Panc1 (cell line): ENCODE results near the gene TMEM62. TPM values are rescaled to one million over a fixed set of nuclear protein-coding genes. Genes with fewer than 3 reads are reported as not detected.

ENCODE experiments used
- ATAC-seq: fragments of 200-7000 bp; cut with Tn5 transposase; 2 replicates; pipeline ENCODE4 v1.9.1; 2020; ENCODE audit warnings: mild to moderate bottlenecking, moderate library complexity
- BruUV-seq: library from RNA; stranded (reverse); fragments of 400-500 nt; replicated peaks from 2 replicates; lab custom pipeline; 2021; lab: Mats Ljungman, UMichigan
- CTCF ChIA-PET: fragments of 300-600 bp; sonication (Branson Sonifier 250); formaldehyde crosslinking; loops from one replicate; lab custom pipeline; 2022; ENCODE audit warnings: antibody characterized with exemption; lab: Charles Lee
- POLR2A ChIA-PET: fragments of 300-600 bp; sonication (Branson Sonifier 250); formaldehyde crosslinking; loops from one replicate; lab custom pipeline; 2022; ENCODE audit warnings: antibody characterized with exemption; lab: Charles Lee
- DNase-seq: peaks from one replicate; pipeline ENCODE4 v3.0.0-alpha.2; 2010; ENCODE audit warnings: low read depth, low spot score
- H3K27ac ChIP-seq: 2 replicates; pipeline ENCODE4 v1.5.1; 2011; ENCODE audit warnings: mild to moderate bottlenecking, low read length, inconsistent platforms
- H3K27me3 ChIP-seq: fragments of 200-500 bp; sonication (Bioruptor generic); 2 replicates; pipeline ENCODE4 v1.6.0; 2014; ENCODE audit warnings: low read length, inconsistent platforms; ENCODE audit not compliant: control insufficient read depth, insufficient read depth
- H3K36me3 ChIP-seq: fragments of 200-500 bp; sonication (Bioruptor generic); 2 replicates; pipeline ENCODE4 v1.5.1; 2014; ENCODE audit warnings: inconsistent platforms, mild to moderate bottlenecking, low read length, moderate library complexity; ENCODE audit not compliant: control insufficient read depth, insufficient read depth
- H3K4me1 ChIP-seq: 2 replicates; pipeline ENCODE4 v1.5.1; 2011; ENCODE audit warnings: inconsistent platforms, mild to moderate bottlenecking, low read length, moderate library complexity; ENCODE audit not compliant: control insufficient read depth, insufficient read depth
- H3K4me3 ChIP-seq, 2 experiments: 2 replicates each; pipeline ENCODE4 v1.5.1; 2011 to 2012; ENCODE audit warnings: low read depth in 2 of 2, low read length in 2 of 2, mild to moderate bottlenecking in 2 of 2, inconsistent platforms in 1 of 2, moderate library complexity in 1 of 2
- H3K9me3 ChIP-seq: fragments of 200-500 bp; sonication (Bioruptor generic); 2 replicates; pipeline ENCODE4 v1.5.1; 2014; ENCODE audit warnings: low read depth, mild to moderate bottlenecking, inconsistent platforms, low read length, moderate library complexity; ENCODE audit not compliant: control insufficient read depth, insufficient read depth
- POLR2AphosphoS5 ChIP-seq: IDR thresholded peaks from 2 replicates; pipeline ENCODE4 v1.6.1; 2012; ENCODE audit warnings: mild to moderate bottlenecking, low read depth, low read length, moderate library complexity
- SIN3A ChIP-seq: IDR thresholded peaks from 2 replicates; pipeline ENCODE4 v1.6.1; 2012; ENCODE audit warnings: low read depth, mild to moderate bottlenecking, low read length, moderate library complexity, borderline replicate concordance; ENCODE audit not compliant: insufficient read depth
- TCF7L2 ChIP-seq: IDR thresholded peaks from 2 replicates; pipeline ENCODE4 v1.6.1; 2011; ENCODE audit warnings: mild to moderate bottlenecking, low read depth, low read length, inconsistent platforms
- in situ Hi-C: cut with HindIII; loops from 2 replicates; pipeline ENCODE4 v1.10.0; 2016; ENCODE audit warnings: low sequenced_read_pairs, low pct_unique_long_range_greater_than_20kb
- intact Hi-C: fragments of 100-400 bp; cut with micrococcal nuclease; formaldehyde crosslinking; loops from one replicate; pipeline ENCODE4 v1.10.0; 2022; ENCODE audit not compliant: unreplicated experiment
- total RNA-seq: library from RNA; stranded (reverse); gene quantifications from one replicate; pipeline ENCODE4 v1.2.1, GENCODE V29; 2021; ENCODE audit not compliant: unreplicated experiment
- TF ChIP-seq, protein P1 (sequence below), 2 experiments: IDR thresholded peaks; 2 replicates each; pipeline ENCODE4 v1.6.1; 2011 to 2012; ENCODE audit warnings: low read depth in 2 of 2, control low read depth in 1 of 2, low read length in 1 of 2, mild to moderate bottlenecking in 1 of 2, moderate library complexity in 1 of 2; ENCODE audit not compliant: insufficient read depth in 1 of 2
- TF ChIP-seq, protein P2 (sequence below): fragments of 450-650 bp; IDR thresholded peaks from 2 replicates; pipeline ENCODE4 v1.5.1; 2017; ENCODE audit warnings: mild to moderate bottlenecking

TMEM62 gene
- total RNA-seq, 1 experiment from 2014 or later, result 20.4 TPM

DNA sequence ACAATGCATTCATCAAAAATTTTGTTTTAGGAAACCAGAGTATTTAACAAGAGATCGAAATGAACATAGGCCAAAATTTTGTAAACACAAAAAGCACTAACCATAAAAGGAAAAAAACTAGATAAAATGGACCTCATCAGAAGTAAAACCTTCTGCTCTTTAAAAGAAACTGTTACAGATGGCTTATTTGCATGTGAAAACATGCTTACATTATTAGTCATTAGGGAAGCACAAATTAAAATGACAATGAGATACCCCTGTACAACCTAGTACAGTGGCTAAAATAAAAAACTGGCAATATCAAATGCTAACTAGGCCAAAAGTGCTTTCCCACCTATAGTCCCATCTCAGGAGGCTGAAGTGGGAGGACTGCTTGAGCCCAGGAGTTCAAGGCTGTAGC, 46.8 kb upstream of the TMEM62 start:
- no peak for ATAC-seq

GRCh38 chr15:43091859-43092258, 41.5 kb upstream of the TMEM62 start:
- TF ChIP-seq TCF7L2 (no peak), POLR2AphosphoS5 (no peak)
- Histone ChIP-seq H3K36me3 (no peaks in the 10 kb centered on the region), H3K27me3 (no peaks in the 10 kb centered on the region), H3K27ac (no peak overlapping the region), H3K4me3 (no peak overlapping the region), H3K4me1 (no peaks in the 10 kb centered on the region), H3K9me3 (no peaks in the 10 kb centered on the region)
- POLR2A ChIA-PET, result no interaction called here
- CTCF ChIA-PET, result no interaction called here
- in situ Hi-C loops, result no loop called here
- intact Hi-C loops, result no loop called here
- ATAC-seq (no peak), DNase-seq (no peak)
- no TSS peak for BruUV-seq

More for the DNA sequence above, 46.8 kb upstream of the TMEM62 start:
- Histone ChIP-seq H3K36me3 (peaks cover 6% of the 10 kb centered on the region), H3K27ac (no peak overlapping the region), H3K4me3 (no peak overlapping the region), H3K27me3 (no peaks in the 10 kb centered on the region), H3K4me1 (no peaks in the 10 kb centered on the region), H3K9me3 (no peaks in the 10 kb centered on the region)
- no TSS peak for BruUV-seq
- intact Hi-C loops (no loop called here), in situ Hi-C loops (no loop called here)
- DNase-seq, result no peak
- ChIA-PET CTCF (no interaction called here), POLR2A (no interaction called here)
- TF ChIP-seq, protein P1, sequence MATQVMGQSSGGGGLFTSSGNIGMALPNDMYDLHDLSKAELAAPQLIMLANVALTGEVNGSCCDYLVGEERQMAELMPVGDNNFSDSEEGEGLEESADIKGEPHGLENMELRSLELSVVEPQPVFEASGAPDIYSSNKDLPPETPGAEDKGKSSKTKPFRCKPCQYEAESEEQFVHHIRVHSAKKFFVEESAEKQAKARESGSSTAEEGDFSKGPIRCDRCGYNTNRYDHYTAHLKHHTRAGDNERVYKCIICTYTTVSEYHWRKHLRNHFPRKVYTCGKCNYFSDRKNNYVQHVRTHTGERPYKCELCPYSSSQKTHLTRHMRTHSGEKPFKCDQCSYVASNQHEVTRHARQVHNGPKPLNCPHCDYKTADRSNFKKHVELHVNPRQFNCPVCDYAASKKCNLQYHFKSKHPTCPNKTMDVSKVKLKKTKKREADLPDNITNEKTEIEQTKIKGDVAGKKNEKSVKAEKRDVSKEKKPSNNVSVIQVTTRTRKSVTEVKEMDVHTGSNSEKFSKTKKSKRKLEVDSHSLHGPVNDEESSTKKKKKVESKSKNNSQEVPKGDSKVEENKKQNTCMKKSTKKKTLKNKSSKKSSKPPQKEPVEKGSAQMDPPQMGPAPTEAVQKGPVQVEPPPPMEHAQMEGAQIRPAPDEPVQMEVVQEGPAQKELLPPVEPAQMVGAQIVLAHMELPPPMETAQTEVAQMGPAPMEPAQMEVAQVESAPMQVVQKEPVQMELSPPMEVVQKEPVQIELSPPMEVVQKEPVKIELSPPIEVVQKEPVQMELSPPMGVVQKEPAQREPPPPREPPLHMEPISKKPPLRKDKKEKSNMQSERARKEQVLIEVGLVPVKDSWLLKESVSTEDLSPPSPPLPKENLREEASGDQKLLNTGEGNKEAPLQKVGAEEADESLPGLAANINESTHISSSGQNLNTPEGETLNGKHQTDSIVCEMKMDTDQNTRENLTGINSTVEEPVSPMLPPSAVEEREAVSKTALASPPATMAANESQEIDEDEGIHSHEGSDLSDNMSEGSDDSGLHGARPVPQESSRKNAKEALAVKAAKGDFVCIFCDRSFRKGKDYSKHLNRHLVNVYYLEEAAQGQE (IDR thresholded peaks at IDR 0.05; ENCODE audit: insufficient read depth in 1 of 2, low read depth in 2 of 2, low read length in 1 of 2), result no peak
- TF ChIP-seq, protein P2, sequence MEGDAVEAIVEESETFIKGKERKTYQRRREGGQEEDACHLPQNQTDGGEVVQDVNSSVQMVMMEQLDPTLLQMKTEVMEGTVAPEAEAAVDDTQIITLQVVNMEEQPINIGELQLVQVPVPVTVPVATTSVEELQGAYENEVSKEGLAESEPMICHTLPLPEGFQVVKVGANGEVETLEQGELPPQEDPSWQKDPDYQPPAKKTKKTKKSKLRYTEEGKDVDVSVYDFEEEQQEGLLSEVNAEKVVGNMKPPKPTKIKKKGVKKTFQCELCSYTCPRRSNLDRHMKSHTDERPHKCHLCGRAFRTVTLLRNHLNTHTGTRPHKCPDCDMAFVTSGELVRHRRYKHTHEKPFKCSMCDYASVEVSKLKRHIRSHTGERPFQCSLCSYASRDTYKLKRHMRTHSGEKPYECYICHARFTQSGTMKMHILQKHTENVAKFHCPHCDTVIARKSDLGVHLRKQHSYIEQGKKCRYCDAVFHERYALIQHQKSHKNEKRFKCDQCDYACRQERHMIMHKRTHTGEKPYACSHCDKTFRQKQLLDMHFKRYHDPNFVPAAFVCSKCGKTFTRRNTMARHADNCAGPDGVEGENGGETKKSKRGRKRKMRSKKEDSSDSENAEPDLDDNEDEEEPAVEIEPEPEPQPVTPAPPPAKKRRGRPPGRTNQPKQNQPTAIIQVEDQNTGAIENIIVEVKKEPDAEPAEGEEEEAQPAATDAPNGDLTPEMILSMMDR, result no peak
- TF ChIP-seq TCF7L2, result no peak
- no peak for TF ChIP-seq SIN3A
- TF ChIP-seq POLR2AphosphoS5, result no peak

DNA sequence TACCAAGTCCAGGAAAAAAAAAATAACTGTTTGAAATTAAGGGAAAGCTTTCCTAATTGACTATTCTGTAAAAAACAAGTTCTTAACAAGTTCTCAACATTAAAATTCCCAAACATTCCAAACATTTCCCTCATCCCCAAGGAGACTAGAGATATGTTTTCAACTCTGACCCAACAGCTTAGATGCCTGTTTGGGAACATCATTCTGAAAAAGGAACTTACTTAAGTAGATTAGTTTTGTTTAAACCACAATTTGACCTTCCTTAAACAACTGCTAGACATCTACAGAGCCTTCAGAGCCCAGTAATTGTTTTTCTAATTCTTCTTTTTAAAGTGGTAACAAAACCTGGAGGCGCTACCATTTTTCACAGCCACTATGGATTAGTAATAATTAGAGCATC, 40.4 kb upstream of the TMEM62 start:
- Histone ChIP-seq H3K9me3 (no peaks in the 10 kb centered on the region), H3K27me3 (no peaks in the 10 kb centered on the region), H3K4me1 (no peaks in the 10 kb centered on the region), H3K27ac (no peak overlapping the region), H3K4me3 (no peak overlapping the region), H3K36me3 (no peaks in the 10 kb centered on the region)
- ATAC-seq (no peak), DNase-seq (no peak)
- TF ChIP-seq TCF7L2 (no peak), SIN3A (no peak), POLR2AphosphoS5 (no peak)
- TF ChIP-seq, protein P2, result no peak
- TF ChIP-seq, protein P1 (IDR thresholded peaks at IDR 0.05; ENCODE audit: insufficient read depth in 1 of 2, low read depth in 2 of 2, low read length in 1 of 2), result no peak
- in situ Hi-C loops (no loop called here), intact Hi-C loops (no loop called here)
- BruUV-seq, result no TSS peak
- ChIA-PET POLR2A (no interaction called here), CTCF (no interaction called here)
